Measurements from ENCODE around the gene HNRNPUL2. TPM values are rescaled to one million over a fixed set of nuclear protein-coding genes. Genes with fewer than 3 reads are reported as not detected.

HNRNPUL2 gene
- total RNA-seq, 6 donors from 2014 or later, result 23.9 to 76.5 (median 46.3) TPM

DNA sequence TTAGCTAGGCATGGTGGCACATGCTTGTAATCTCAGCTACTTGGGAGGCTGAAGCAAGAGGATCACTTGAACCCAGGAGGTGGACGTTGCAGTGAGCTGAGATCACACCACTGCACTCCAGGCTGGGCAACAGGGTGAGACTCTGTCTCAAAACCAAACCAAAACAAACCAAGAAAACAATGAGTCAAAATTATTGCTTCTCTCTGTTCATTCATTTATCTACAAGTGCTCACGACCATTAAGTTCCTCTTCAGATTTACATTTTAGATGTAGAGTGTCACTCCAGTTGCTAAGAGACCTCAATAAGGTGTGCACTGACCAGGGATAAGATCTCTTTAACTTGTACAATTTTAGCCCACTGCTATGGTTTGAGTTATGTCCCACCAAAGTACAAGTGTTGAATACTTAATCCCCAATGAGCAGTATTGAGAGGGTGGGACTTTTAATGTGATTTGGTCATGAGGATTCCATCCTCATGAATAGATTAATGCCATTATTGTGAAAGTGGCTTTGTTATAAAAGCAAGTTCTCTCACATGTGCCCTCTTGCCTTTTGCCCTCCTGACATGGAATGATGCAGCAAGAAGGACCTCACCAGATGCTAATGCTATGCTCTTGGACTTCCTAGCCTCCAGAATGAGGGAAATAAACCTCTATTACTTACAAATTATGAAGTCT lies 7.8 kb downstream of the HNRNPUL2 start:
- ATAC-seq (ENCODE audit: low FRiP score in 2 of 2) (no peak), DNase-seq (no peak)
- H3K36me3 ChIP-seq, result peaks cover 90 to 100% (median 91%) of the 10 kb centered on the region in 4 donors
- H3K27me3 ChIP-seq, result no peaks in the 10 kb centered on the region
- WGBS, 2 donors, result 70 to 72% methylated on average over 2 of the region's 2 CpGs
- TF ChIP-seq EP300 (IDR thresholded peaks at IDR 0.05) (no peak), POLR2A (IDR thresholded peaks at IDR 0.05) (no peak), POLR2AphosphoS5 (IDR thresholded peaks at IDR 0.05) (no peak), CTCF (IDR thresholded peaks at IDR 0.05) (no peak)
- no peak overlapping the region for H3K27ac ChIP-seq
- H3K4me1 ChIP-seq, result peaks cover 11 to 20% (median 16%) of the 10 kb centered on the region in 4 donors
- H3K9me3 ChIP-seq, result no peaks in the 10 kb centered on the region
- no peak overlapping the region for H3K4me3 ChIP-seq

- no peaks in the 10 kb centered on the region for H3K27me3 ChIP-seq
- no peak overlapping the region for H3K4me3 ChIP-seq
- peaks cover 72 to 100% (median 93%) of the 10 kb centered on the region in 4 donors for H3K36me3 ChIP-seq
- WGBS, 2 donors, result 93 to 94% methylated on average over 11 of the region's 11 CpGs
- no peak overlapping the region for H3K27ac ChIP-seq
- peaks cover 0 to 28% (median 12%) of the 10 kb centered on the region in 4 donors for H3K4me1 ChIP-seq
- no peak for ATAC-seq (ENCODE audit: low FRiP score in 2 of 2)
- H3K9me3 ChIP-seq, result no peaks in the 10 kb centered on the region
- DNase-seq, result no peak
- TF ChIP-seq EP300 (IDR thresholded peaks at IDR 0.05), result no peak
- no peak for TF ChIP-seq CTCF (IDR thresholded peaks at IDR 0.05)
- TF ChIP-seq POLR2AphosphoS5 (IDR thresholded peaks at IDR 0.05), result no peak
- TF ChIP-seq POLR2A (IDR thresholded peaks at IDR 0.05), result no peak
These were observed 10.4 kb downstream of the HNRNPUL2 start for GRCh38 chr11:62716816-62717215.

- ATAC-seq (ENCODE audit: low FRiP score in 2 of 2) (no peak), DNase-seq (no peak)
- Histone ChIP-seq H3K27me3 (no peaks in the 10 kb centered on the region), H3K9me3 (no peaks in the 10 kb centered on the region), H3K4me3 (no peak overlapping the region), H3K27ac (no peak overlapping the region), H3K4me1 (peaks cover 0 to 28% (median 11%) of the 10 kb centered on the region in 4 donors), H3K36me3 (peaks cover 66 to 99% (median 93%) of the 10 kb centered on the region in 4 donors)
- 93 to 94% methylated on average over 5 of the region's 5 CpGs for WGBS, 2 donors
- TF ChIP-seq CTCF (IDR thresholded peaks at IDR 0.05) (no peak), POLR2A (IDR thresholded peaks at IDR 0.05) (no peak), EP300 (IDR thresholded peaks at IDR 0.05) (no peak), POLR2AphosphoS5 (IDR thresholded peaks at IDR 0.05) (no peak)
These were observed 11.1 kb downstream of the HNRNPUL2 start for GRCh38 chr11:62716206-62716605.

- H3K9me3 ChIP-seq, result no peaks in the 10 kb centered on the region
- ATAC-seq (ENCODE audit: low FRiP score in 2 of 2) (no peak), DNase-seq (peak in 1 of 2 donors; percentile 46)
- no peaks in the 10 kb centered on the region for H3K27me3 ChIP-seq
- 92 to 95% methylated on average over 24 of the region's 24 CpGs for WGBS, 2 donors
- H3K27ac ChIP-seq, result no peak overlapping the region
- H3K4me1 ChIP-seq, result peaks cover 2 to 32% (median 13%) of the 10 kb centered on the region in 4 donors
- no peak overlapping the region for H3K4me3 ChIP-seq
- TF ChIP-seq CTCF (IDR thresholded peaks at IDR 0.05) (no peak), EP300 (IDR thresholded peaks at IDR 0.05) (no peak), POLR2A (IDR thresholded peaks at IDR 0.05) (no peak), POLR2AphosphoS5 (IDR thresholded peaks at IDR 0.05) (no peak)
- peaks cover 61 to 98% (median 91%) of the 10 kb centered on the region in 4 donors for H3K36me3 ChIP-seq
These were observed 11.8 kb downstream of the HNRNPUL2 start for GRCh38 chr11:62715150-62716130.
